ENCODE data around the gene KIFC3. TPM values are rescaled to one million over a fixed set of nuclear protein-coding genes. Genes with fewer than 3 reads are reported as not detected.

The KIFC3 gene
- total and polyA plus RNA-seq, 2 of the 13 experiments (the other 11 are each of a cell fraction or from before 2014, with no cell fraction given) = 42.1 to 45.3 TPM

- TF ChIP-seq ZNF512B (CRISPR knock-in tag; IDR thresholded peaks at IDR 0.05; ENCODE audit: borderline replicate concordance) (no peak), XBP1 (CRISPR knock-in tag; IDR thresholded peaks at IDR 0.05) (no peak), GTF2F1 (IDR thresholded peaks at IDR 0.05; ENCODE audit: low read length) (no peak), HES4 (CRISPR knock-in tag; IDR thresholded peaks at IDR 0.05; ENCODE audit: borderline replicate concordance) (no peak), RARA (CRISPR knock-in tag; IDR thresholded peaks at IDR 0.05) (0 out of 2 replicates have a peak, but pooled peaks have one; percentile 40), ZBTB39 (CRISPR knock-in tag; IDR thresholded peaks at IDR 0.05) (no peak), ZNF792 (CRISPR knock-in tag; IDR thresholded peaks at IDR 0.05) (no peak), NFYC (CRISPR knock-in tag; IDR thresholded peaks at IDR 0.05) (no peak), PBX2 (CRISPR knock-in tag; IDR thresholded peaks at IDR 0.05) (0 out of 2 replicates have a peak, but pooled peaks have one; percentile 19), CENPT (CRISPR knock-in tag; IDR thresholded peaks at IDR 0.05; ENCODE audit: low read depth) (no peak), TBX3 (IDR thresholded peaks at IDR 0.05; ENCODE audit: borderline replicate concordance) (peak; percentile 10; the same call in 1 of the 2 replicates), SKIL (CRISPR knock-in tag; IDR thresholded peaks at IDR 0.05; ENCODE audit: borderline replicate concordance) (no peak), ZC3H4 (CRISPR knock-in tag; IDR thresholded peaks at IDR 0.05; ENCODE audit: borderline replicate concordance) (no peak), ZNF33A (CRISPR knock-in tag; IDR thresholded peaks at IDR 0.05; ENCODE audit: borderline replicate concordance) (no peak), FOXA1 (IDR thresholded peaks at IDR 0.05) (no peak), FOXA1 (CRISPR knock-in tag; IDR thresholded peaks at IDR 0.05) (no peak), NCOR1 (IDR thresholded peaks at IDR 0.05; ENCODE audit: borderline replicate concordance, low read length) (no peak), TRIM22 (IDR thresholded peaks at IDR 0.05) (no peak), ZNF460 (CRISPR knock-in tag; IDR thresholded peaks at IDR 0.05; ENCODE audit: borderline replicate concordance) (no peak), ZNF383 (CRISPR knock-in tag; IDR thresholded peaks at IDR 0.05; ENCODE audit: borderline replicate concordance) (no peak), TEF (CRISPR knock-in tag; IDR thresholded peaks at IDR 0.05) (no peak)
Measured at GRCh38 chr16:57845115-57845514, 42.8 kb upstream of the KIFC3 start (continued).

Data from HepG2 (cell line).